Measurements from ENCODE around the gene THAP3. TPM values are rescaled to one million over a fixed set of nuclear protein-coding genes. Genes with fewer than 3 reads are reported as not detected.

Gene THAP3
- total and polyA plus RNA-seq, 2 donors (not counting 1 experiment from before 2014, with no cell fraction given) = 20.2 to 30.4 TPM

DNA sequence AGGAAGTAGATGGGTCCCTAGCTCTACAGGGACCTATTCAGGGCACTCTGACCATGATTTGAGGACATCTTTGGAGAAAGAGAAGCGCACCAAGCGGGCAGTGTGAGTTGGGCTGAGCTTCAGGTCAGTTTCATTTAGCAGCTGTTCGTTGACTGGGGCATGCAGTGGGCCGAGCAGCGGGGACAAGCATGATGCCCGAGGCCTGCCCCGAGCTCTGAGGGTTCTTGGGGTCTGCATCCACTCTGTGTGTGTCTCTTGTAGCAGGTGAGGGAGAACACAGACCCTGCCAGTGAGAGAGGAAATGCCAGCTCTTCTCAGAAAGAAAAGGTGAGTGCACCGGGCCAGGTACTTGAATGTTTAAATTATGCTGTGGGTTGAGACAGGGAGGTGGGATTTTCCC lies 5.4 kb downstream of the THAP3 start:
- H3K27ac ChIP-seq (ENCODE audit: low read length in 2 of 2) = no peak overlapping the region
- no peak overlapping the region for H2AFZ ChIP-seq (ENCODE audit: insufficient read depth, low read depth, low read length, poor library complexity, severe bottlenecking)
- ChIA-PET POLR2A (no interaction called here), CTCF (no interaction called here)
- no peaks in the 10 kb centered on the region for H3K9me3 Mint-ChIP-seq (ENCODE audit: insufficient read depth)
- 98% methylated on average over 7 of the region's 8 CpGs for WGBS (ENCODE audit: insufficient coverage)
- no peak for TF ChIP-seq EZH2 (IDR thresholded peaks at IDR 0.05; ENCODE audit: borderline replicate concordance, insufficient read depth, low read depth, low read length, poor library complexity, severe bottlenecking)
- TF ChIP-seq, protein P1, sequence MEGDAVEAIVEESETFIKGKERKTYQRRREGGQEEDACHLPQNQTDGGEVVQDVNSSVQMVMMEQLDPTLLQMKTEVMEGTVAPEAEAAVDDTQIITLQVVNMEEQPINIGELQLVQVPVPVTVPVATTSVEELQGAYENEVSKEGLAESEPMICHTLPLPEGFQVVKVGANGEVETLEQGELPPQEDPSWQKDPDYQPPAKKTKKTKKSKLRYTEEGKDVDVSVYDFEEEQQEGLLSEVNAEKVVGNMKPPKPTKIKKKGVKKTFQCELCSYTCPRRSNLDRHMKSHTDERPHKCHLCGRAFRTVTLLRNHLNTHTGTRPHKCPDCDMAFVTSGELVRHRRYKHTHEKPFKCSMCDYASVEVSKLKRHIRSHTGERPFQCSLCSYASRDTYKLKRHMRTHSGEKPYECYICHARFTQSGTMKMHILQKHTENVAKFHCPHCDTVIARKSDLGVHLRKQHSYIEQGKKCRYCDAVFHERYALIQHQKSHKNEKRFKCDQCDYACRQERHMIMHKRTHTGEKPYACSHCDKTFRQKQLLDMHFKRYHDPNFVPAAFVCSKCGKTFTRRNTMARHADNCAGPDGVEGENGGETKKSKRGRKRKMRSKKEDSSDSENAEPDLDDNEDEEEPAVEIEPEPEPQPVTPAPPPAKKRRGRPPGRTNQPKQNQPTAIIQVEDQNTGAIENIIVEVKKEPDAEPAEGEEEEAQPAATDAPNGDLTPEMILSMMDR (IDR thresholded peaks at IDR 0.05) = no peak
- peaks cover 46% of the 10 kb centered on the region for H3K79me2 ChIP-seq (ENCODE audit: control insufficient read depth, insufficient read depth, low read length)
- H3K4me3 Mint-ChIP-seq = no peak overlapping the region
- H3K9me3 ChIP-seq (ENCODE audit: control extremely low read depth in 1 of 3, control insufficient read depth in 2 of 3, insufficient read depth in 1 of 3, low read length in 2 of 3) = no peaks in the 10 kb centered on the region
- intact Hi-C loops (cut with micrococcal nuclease) = no loop called here
- H3K27me3 Mint-ChIP-seq = no peaks in the 10 kb centered on the region
- ATAC-seq (ENCODE audit: low read depth) (no peak), DNase-seq (no peak)
- peaks cover 24% of the 10 kb centered on the region for H3K4me1 Mint-ChIP-seq
- H3K27ac Mint-ChIP-seq = no peak overlapping the region
- H3K27me3 ChIP-seq (replicated peaks in 1 of 4; ENCODE audit: control extremely low read depth in 1 of 4, control insufficient read depth in 3 of 4, insufficient read depth in 4 of 4, low read length in 3 of 4) = no peaks in the 10 kb centered on the region
- no peak overlapping the region for H3K4me3 ChIP-seq (ENCODE audit: control extremely low read depth in 1 of 5, extremely low read depth in 1 of 5, insufficient read depth in 1 of 5, low read depth in 2 of 5, low read length in 4 of 5)
- no peak overlapping the region for H3K4me2 ChIP-seq (replicated peaks; ENCODE audit: low read depth, low read length, poor library complexity, severe bottlenecking)
- peaks cover 13 to 27% of the 10 kb centered on the region in 2 donors for H3K4me1 ChIP-seq (ENCODE audit: control insufficient read depth in 2 of 2, insufficient read depth in 2 of 2, low read length in 2 of 2)
- H4K20me1 ChIP-seq (ENCODE audit: control insufficient read depth, insufficient read depth, low read length, poor library complexity, severe bottlenecking) = peaks cover 40% of the 10 kb centered on the region
- peaks cover 3 to 44% of the 10 kb centered on the region in 2 experiments for H3K36me3 ChIP-seq (replicated peaks in 1 of 2; ENCODE audit: control extremely low read depth in 1 of 2, control insufficient read depth in 1 of 2, extremely low read depth in 1 of 2, insufficient read depth in 2 of 2, low read length in 1 of 2)
- H3K9ac ChIP-seq (ENCODE audit: low read length) = no peak overlapping the region

- Histone ChIP-seq H3K4me2 (replicated peaks; ENCODE audit: low read depth, low read length, poor library complexity, severe bottlenecking) (no peak overlapping the region), H3K4me3 (ENCODE audit: control extremely low read depth in 1 of 5, extremely low read depth in 1 of 5, insufficient read depth in 1 of 5, low read depth in 2 of 5, low read length in 4 of 5) (no peak overlapping the region), H3K9me3 (ENCODE audit: control extremely low read depth in 1 of 3, control insufficient read depth in 2 of 3, insufficient read depth in 1 of 3, low read length in 2 of 3) (no peaks in the 10 kb centered on the region), H3K27me3 (replicated peaks in 1 of 4; ENCODE audit: control extremely low read depth in 1 of 4, control insufficient read depth in 3 of 4, insufficient read depth in 4 of 4, low read length in 3 of 4) (no peaks in the 10 kb centered on the region), H3K27ac (ENCODE audit: low read length in 2 of 2) (no peak overlapping the region), H3K4me1 (ENCODE audit: control insufficient read depth in 2 of 2, insufficient read depth in 2 of 2, low read length in 2 of 2) (peaks cover 9 to 20% of the 10 kb centered on the region in 2 donors), H3K79me2 (ENCODE audit: control insufficient read depth, insufficient read depth, low read length) (peaks cover 37% of the 10 kb centered on the region), H3K36me3 (replicated peaks in 1 of 2; ENCODE audit: control extremely low read depth in 1 of 2, control insufficient read depth in 1 of 2, extremely low read depth in 1 of 2, insufficient read depth in 2 of 2, low read length in 1 of 2) (peaks cover 3 to 47% of the 10 kb centered on the region in 2 experiments), H2AFZ (ENCODE audit: insufficient read depth, low read depth, low read length, poor library complexity, severe bottlenecking) (no peak overlapping the region), H3K9ac (ENCODE audit: low read length) (no peak overlapping the region), H4K20me1 (ENCODE audit: control insufficient read depth, insufficient read depth, low read length, poor library complexity, severe bottlenecking) (peaks cover 39% of the 10 kb centered on the region)
- POLR2A ChIA-PET = no interaction called here
- DNase-seq (no peak), ATAC-seq (ENCODE audit: low read depth) (no peak)
- Mint-ChIP-seq H3K4me1 (peaks cover 20% of the 10 kb centered on the region), H3K9me3 (ENCODE audit: insufficient read depth) (no peaks in the 10 kb centered on the region), H3K4me3 (no peak overlapping the region), H3K27ac (no peak overlapping the region), H3K27me3 (no peaks in the 10 kb centered on the region)
- WGBS (ENCODE audit: insufficient coverage) = no CpG with 5 or more reads among the region's 8 CpGs
- CTCF ChIA-PET = no interaction called here
- TF ChIP-seq, protein P1 (IDR thresholded peaks at IDR 0.05) = no peak
- TF ChIP-seq EZH2 (IDR thresholded peaks at IDR 0.05; ENCODE audit: borderline replicate concordance, insufficient read depth, low read depth, low read length, poor library complexity, severe bottlenecking) = no peak
- intact Hi-C loops (cut with micrococcal nuclease) = no loop called here
Observed at GRCh38 chr1:6631058-6631457, 6.4 kb downstream of the THAP3 start.
